Stimulated activated CD4-positive, alpha-beta T cell treated with anti-CD3 and anti-CD28 coated beads, Interleukin-15, amount 100 ng/mL, for 48 hours (primary cell): ENCODE measurements around the gene THSD7A.

Experiments
- DNase-seq, 2 donors: peaks; one replicate each; pipeline ENCODE4 v3.0.0-alpha.2; 2020; ENCODE audit warnings: low read depth in 2 of 2

The THSD7A gene

GRCh38 chr7:11810043-11810625, 21.9 kb downstream of the THSD7A start:
- DNase-seq, result no peak

GRCh38 chr7:11807000-11807399, 25.0 kb downstream of the THSD7A start:
- DNase-seq, result no peak

GRCh38 chr7:11804621-11805020, 27.4 kb downstream of the THSD7A start:
- no peak for DNase-seq

- no peak for DNase-seq
Observed at GRCh38 chr7:11795231-11795630, 36.8 kb downstream of the THSD7A start.

- DNase-seq, result no peak
Observed at GRCh38 chr7:11792166-11792565, 39.8 kb downstream of the THSD7A start.

GRCh38 chr7:11788568-11788967, 43.4 kb downstream of the THSD7A start:
- no peak for DNase-seq

GRCh38 chr7:11787534-11787933, 44.5 kb downstream of the THSD7A start:
- no peak for DNase-seq

GRCh38 chr7:11786186-11786585, 45.8 kb downstream of the THSD7A start:
- no peak for DNase-seq

- DNase-seq, result no peak
Observed at GRCh38 chr7:11784769-11785536, 47.0 kb downstream of the THSD7A start.

- DNase-seq, result no peak
Observed at GRCh38 chr7:11779864-11780674, 51.9 kb downstream of the THSD7A start.

GRCh38 chr7:11776039-11776438, 56.0 kb downstream of the THSD7A start:
- no peak for DNase-seq

- no peak for DNase-seq
Observed at GRCh38 chr7:11775401-11775800, 56.6 kb downstream of the THSD7A start.

GRCh38 chr7:11768263-11768662, 63.7 kb downstream of the THSD7A start:
- no peak for DNase-seq

GRCh38 chr7:11767148-11767547, 64.8 kb downstream of the THSD7A start:
- DNase-seq, result no peak

GRCh38 chr7:11760372-11760771, 71.6 kb downstream of the THSD7A start:
- no peak for DNase-seq

GRCh38 chr7:11758627-11759111, 73.3 kb downstream of the THSD7A start:
- DNase-seq, result no peak

- DNase-seq, result no peak
Observed at GRCh38 chr7:11757153-11757552, 74.8 kb downstream of the THSD7A start.

GRCh38 chr7:11754933-11755332, 77.1 kb downstream of the THSD7A start:
- no peak for DNase-seq

- DNase-seq, result no peak
Observed at GRCh38 chr7:11754123-11754522, 77.9 kb downstream of the THSD7A start.

- no peak for DNase-seq
Observed at GRCh38 chr7:11753433-11753832, 78.6 kb downstream of the THSD7A start.

GRCh38 chr7:11751807-11752389, 80.1 kb downstream of the THSD7A start:
- DNase-seq, result no peak

- DNase-seq, result no peak
Observed at GRCh38 chr7:11751315-11751714, 80.7 kb downstream of the THSD7A start.
